Measurements from ENCODE around the gene PRKAG1.

The PRKAG1 gene

DNA sequence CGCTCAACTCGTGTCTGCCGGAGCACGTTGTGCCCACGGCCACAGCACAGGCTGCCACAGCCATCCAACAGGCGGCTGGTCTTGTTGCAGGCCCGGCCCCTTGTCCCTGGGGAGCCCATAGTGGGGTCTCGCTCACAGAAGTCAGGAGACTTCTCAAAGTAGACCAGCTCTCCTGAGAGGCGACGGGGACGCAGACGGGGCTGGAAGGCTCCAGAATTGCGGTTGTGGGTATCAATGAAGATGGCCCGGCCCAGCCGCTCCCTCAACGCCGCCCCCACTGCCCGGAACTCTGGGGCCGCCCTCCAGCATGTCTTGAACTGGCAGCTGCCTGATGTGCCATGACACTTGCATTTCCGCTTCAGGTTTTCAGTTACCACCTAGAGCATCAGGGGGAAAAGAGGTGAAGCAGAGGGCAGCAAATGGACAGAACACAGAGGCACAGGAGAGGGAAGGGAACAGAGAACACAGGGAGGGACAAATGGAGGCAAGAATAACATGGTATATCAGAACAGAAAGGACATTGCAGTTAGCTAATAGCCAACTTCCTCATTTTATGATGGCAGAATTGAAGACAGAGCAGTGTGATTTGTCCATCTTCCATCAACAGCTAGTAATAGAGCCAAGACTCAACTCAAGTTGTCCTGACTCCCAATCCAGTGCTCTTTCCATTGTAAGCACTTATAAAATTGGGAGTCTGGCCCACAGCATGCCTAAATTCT is 52.2 kb downstream of the PRKAG1 start:
- peaks cover 4 to 15% of the 10 kb centered on the region in 2 experiments for H3K4me1 ChIP-seq (ENCODE audit: control insufficient read depth in 1 of 2, insufficient read depth in 1 of 2, low read depth in 1 of 2, low read length in 1 of 2)
- H3K27me3 ChIP-seq = peaks cover 88% of the 10 kb centered on the region
- H3K4me3 ChIP-seq (ENCODE audit: low read depth in 1 of 2, low read length in 1 of 2) = no peak overlapping the region

DNA sequence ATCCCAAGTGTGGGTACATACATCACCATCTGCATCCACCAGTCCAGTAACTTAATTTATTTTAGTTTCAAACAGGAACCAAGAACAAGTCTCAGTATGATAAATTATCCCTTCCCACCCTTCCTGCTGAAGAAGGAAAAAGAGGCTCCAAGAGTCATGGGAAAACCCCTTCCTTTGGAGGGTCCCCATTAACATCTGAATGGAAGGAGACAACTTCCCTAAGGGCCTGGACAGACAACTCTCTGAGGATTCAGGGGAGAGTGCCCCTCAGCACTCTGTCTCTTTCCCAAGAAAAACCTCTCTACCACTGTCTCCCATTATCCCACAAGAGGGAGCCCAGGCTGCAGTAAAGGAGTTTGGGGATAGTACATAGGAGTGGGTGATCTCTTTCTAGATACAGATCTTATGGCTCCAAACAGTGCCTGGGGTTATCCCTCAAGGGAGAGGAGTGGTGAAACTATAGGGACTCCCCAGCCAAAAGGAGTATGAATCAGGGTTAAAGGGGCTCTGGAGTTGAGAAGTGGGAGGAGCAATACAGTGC is 53.2 kb downstream of the PRKAG1 start:
- peaks cover 2 to 11% of the 10 kb centered on the region in 2 experiments for H3K4me1 ChIP-seq (ENCODE audit: control insufficient read depth in 1 of 2, insufficient read depth in 1 of 2, low read depth in 1 of 2, low read length in 1 of 2)
- H3K9me3 ChIP-seq = no peaks in the 10 kb centered on the region
- no peak overlapping the region for H3K4me3 ChIP-seq (ENCODE audit: low read depth in 1 of 2, low read length in 1 of 2)
- H3K27me3 ChIP-seq = peaks cover 88% of the 10 kb centered on the region
- no peaks in the 10 kb centered on the region for H3K36me3 ChIP-seq
- H3K27ac ChIP-seq = no peak overlapping the region
- TF ChIP-seq CTCF (IDR thresholded peaks at IDR 0.05) = no peak

More for the DNA sequence above, 52.2 kb downstream of the PRKAG1 start:
- Histone ChIP-seq H3K36me3 (no peaks in the 10 kb centered on the region), H3K27ac (no peak overlapping the region), H3K9me3 (no peaks in the 10 kb centered on the region)
- TF ChIP-seq CTCF (IDR thresholded peaks at IDR 0.05) = no peak

GRCh38 chr12:48961801-48962200 is 56.8 kb downstream of the PRKAG1 start:
- no peaks in the 10 kb centered on the region for H3K36me3 ChIP-seq
- no peaks in the 10 kb centered on the region for H3K9me3 ChIP-seq
- H3K4me1 ChIP-seq (ENCODE audit: control insufficient read depth in 1 of 2, insufficient read depth in 1 of 2, low read depth in 1 of 2, low read length in 1 of 2) = peaks cover 12 to 13% of the 10 kb centered on the region in 2 experiments
- TF ChIP-seq CTCF (IDR thresholded peaks at IDR 0.05) = no peak
- peaks cover 67% of the 10 kb centered on the region for H3K27me3 ChIP-seq
- no peak overlapping the region for H3K4me3 ChIP-seq (ENCODE audit: low read depth in 1 of 2, low read length in 1 of 2)
- H3K27ac ChIP-seq = no peak overlapping the region

GRCh38 chr12:48961331-48961730 is 57.2 kb downstream of the PRKAG1 start:
- Histone ChIP-seq H3K27me3 (peaks cover 63% of the 10 kb centered on the region), H3K36me3 (no peaks in the 10 kb centered on the region), H3K4me3 (ENCODE audit: low read depth in 1 of 2, low read length in 1 of 2) (no peak overlapping the region), H3K9me3 (no peaks in the 10 kb centered on the region), H3K27ac (no peak overlapping the region), H3K4me1 (ENCODE audit: control insufficient read depth in 1 of 2, insufficient read depth in 1 of 2, low read depth in 1 of 2, low read length in 1 of 2) (peaks cover 14 to 15% of the 10 kb centered on the region in 2 experiments)
- TF ChIP-seq CTCF (IDR thresholded peaks at IDR 0.05) = no peak

GRCh38 chr12:48960834-48961233 is 57.7 kb downstream of the PRKAG1 start:
- H3K9me3 ChIP-seq = no peaks in the 10 kb centered on the region
- H3K36me3 ChIP-seq = no peaks in the 10 kb centered on the region
- H3K4me1 ChIP-seq (ENCODE audit: control insufficient read depth in 1 of 2, insufficient read depth in 1 of 2, low read depth in 1 of 2, low read length in 1 of 2) = peaks cover 18 to 19% of the 10 kb centered on the region in 2 experiments
- no peak overlapping the region for H3K4me3 ChIP-seq (ENCODE audit: low read depth in 1 of 2, low read length in 1 of 2)
- TF ChIP-seq CTCF (IDR thresholded peaks at IDR 0.05) = no peak
- H3K27me3 ChIP-seq = peaks cover 58% of the 10 kb centered on the region
- H3K27ac ChIP-seq = no peak overlapping the region

All from neutrophil (primary cell).